GM12878 (cell line): ENCODE data around the gene CCM2. TPM values are rescaled to one million over a fixed set of nuclear protein-coding genes. Genes with fewer than 3 reads are reported as not detected.
A peak's percentile ranks its signal among the peaks of the same experiment; 100 is the strongest.

Experiments
- BACH1 ChIP-seq: fragments of 450-650 bp; IDR thresholded peaks from 2 replicates; pipeline ENCODE4 v1.6.1; 2017; ENCODE audit warnings: mild to moderate bottlenecking, borderline replicate concordance
- BCL11A ChIP-seq: IDR thresholded peaks from 2 replicates; pipeline ENCODE4 v1.6.1; 2011; ENCODE audit warnings: low read depth, low read length
- BRCA1 ChIP-seq: IDR thresholded peaks from 2 replicates; pipeline ENCODE4 v1.6.1; 2011; ENCODE audit warnings: low read depth, low read length, improper control_type of control experiment
- CHD4 ChIP-seq: fragments of 200-600 bp; sonication (generic); IDR thresholded peaks from 2 replicates; pipeline ENCODE4 v1.6.1; 2016; ENCODE audit warnings: mild to moderate bottlenecking
- HCFC1 ChIP-seq: fragments of 150-350 bp; IDR thresholded peaks from 2 replicates; pipeline ENCODE4 v1.6.1; 2014; ENCODE audit warnings: low read length
- IKZF1 ChIP-seq: fragments of 450-650 bp; conservative IDR thresholded peaks from 2 replicates; pipeline ENCODE4 v1.6.1; 2017; ENCODE audit warnings: antibody characterized with exemption, mild to moderate bottlenecking
- JUNB ChIP-seq: IDR thresholded peaks from 2 replicates; pipeline ENCODE4 v1.6.1; 2016; ENCODE audit warnings: antibody characterized with exemption, mild to moderate bottlenecking
- POLR2AphosphoS2 ChIP-seq: IDR thresholded peaks from 2 replicates; pipeline ENCODE4 v1.6.1; 2011; ENCODE audit warnings: low read depth, mild to moderate bottlenecking, low read length, improper control_type of control experiment, moderate library complexity
- POLR2AphosphoS5 ChIP-seq: IDR thresholded peaks from 2 replicates; pipeline ENCODE4 v1.6.1; 2011; ENCODE audit warnings: mild to moderate bottlenecking, low read length, inconsistent platforms
- POU2F2 ChIP-seq: IDR thresholded peaks from 3 replicates; pipeline ENCODE4 v1.6.1; 2011; ENCODE audit warnings: low read depth, mild to moderate bottlenecking, low read length, borderline replicate concordance
- RBBP5 ChIP-seq: fragments of 200-600 bp; sonication (generic); conservative IDR thresholded peaks from 2 replicates; pipeline ENCODE4 v1.6.1; 2016
- SMAD5 ChIP-seq: IDR thresholded peaks from 2 replicates; pipeline ENCODE4 v1.6.1; 2016; ENCODE audit warnings: antibody characterized with exemption, low read depth
- SUPT20H ChIP-seq: IDR thresholded peaks from 2 replicates; pipeline ENCODE4 v1.6.1; 2011; ENCODE audit warnings: low read depth, mild to moderate bottlenecking, low read length, moderate library complexity, borderline replicate concordance; ENCODE audit not compliant: control insufficient read depth
- ZNF217 ChIP-seq: fragments of 450-650 bp; IDR thresholded peaks from 2 replicates; pipeline ENCODE4 v1.6.1; 2017; ENCODE audit warnings: antibody characterized with exemption, mild to moderate bottlenecking
- polyA plus RNA-seq, 11 experiments: library from polyadenylated mRNA; depleted of rRNA in 4 of 11; unstranded in 6 of 11; stranded (reverse) in 5 of 11; fragments of >200 nt; fragmentation: Nextera tagmentation in 4 of 11; fragmentation: Illumina TruSeq in 1 of 11; extraction: Ambion mirVana in 4 of 11; extraction: Trizol in 1 of 11; gene quantifications; 1 replicate in 1 of 11; 2 replicates in 10 of 11; pipeline versions ENCODE4 v1.2.1 to v1.2.3, GENCODE V29; 2011 to 2016; ENCODE audit warnings: inconsistent platforms in 2 of 11, missing spikeins in 2 of 11, low read depth in 1 of 11
- total RNA-seq, 4 experiments: library from RNA; depleted of rRNA in 3 of 4; stranded (reverse); fragments of >200 nt in 3 of 4; fragmentation: Illumina TruSeq in 1 of 4; extraction: Trizol in 1 of 4; gene quantifications; 2 replicates each; pipeline versions ENCODE4 v1.2.1 to v1.2.3, GENCODE V29; 2013 to 2021
- TF ChIP-seq, protein P1 (sequence below): IDR thresholded peaks from 2 replicates; pipeline ENCODE4 v1.6.1; 2012; ENCODE audit warnings: improper control_type of control experiment, low read depth, low read length; ENCODE audit not compliant: insufficient replicate concordance
- TF ChIP-seq, protein P2 (sequence below): fragments of 450-650 bp; IDR thresholded peaks from 2 replicates; pipeline ENCODE4 v1.6.1; 2017; ENCODE audit warnings: mild to moderate bottlenecking
- TF ChIP-seq, protein P3 (sequence below): fragments of 450-650 bp; IDR thresholded peaks from 2 replicates; pipeline ENCODE4 v1.6.1; 2017; ENCODE audit warnings: low read depth, mild to moderate bottlenecking, moderate library complexity

CCM2 gene
- total and polyA plus RNA-seq, 10 of the 15 experiments (the other 5 are each of a cell fraction or from before 2014, with no cell fraction given): 1.00 to 82.3 (median 48.7) TPM

DNA sequence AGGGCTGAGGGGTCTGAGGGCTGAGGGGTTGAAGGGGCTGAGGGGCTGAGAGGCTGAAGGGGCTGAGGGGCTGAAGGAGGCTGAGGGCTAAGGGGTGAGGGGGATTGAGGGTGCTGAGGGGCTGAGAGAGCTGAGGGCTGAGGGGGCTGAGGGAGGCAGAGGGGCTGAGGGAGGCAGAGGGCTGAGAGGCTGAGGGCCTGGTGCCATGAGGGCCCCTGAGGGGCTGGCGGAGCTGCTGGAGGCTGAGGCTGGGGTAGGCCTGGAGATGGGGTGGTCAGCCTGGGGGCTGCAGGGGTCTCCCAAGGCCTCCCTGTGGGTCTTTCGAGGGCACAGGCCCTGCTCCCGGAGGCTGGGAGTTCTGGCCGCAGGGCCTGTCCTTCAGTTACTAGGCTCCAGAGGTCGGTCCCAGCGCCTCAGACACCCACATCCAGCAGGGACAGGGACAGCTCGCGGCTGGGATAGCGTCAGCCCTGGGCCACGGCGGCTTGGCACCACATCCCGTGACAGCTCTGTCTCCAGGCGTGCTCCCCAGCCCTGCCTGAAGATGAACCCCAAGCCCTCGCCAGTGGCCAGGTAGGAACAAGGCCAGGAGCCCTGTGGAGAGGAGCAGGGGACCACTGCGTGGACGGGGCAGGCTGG lies 38.0 kb upstream of the CCM2 start (continued):
- TF ChIP-seq, protein P1, sequence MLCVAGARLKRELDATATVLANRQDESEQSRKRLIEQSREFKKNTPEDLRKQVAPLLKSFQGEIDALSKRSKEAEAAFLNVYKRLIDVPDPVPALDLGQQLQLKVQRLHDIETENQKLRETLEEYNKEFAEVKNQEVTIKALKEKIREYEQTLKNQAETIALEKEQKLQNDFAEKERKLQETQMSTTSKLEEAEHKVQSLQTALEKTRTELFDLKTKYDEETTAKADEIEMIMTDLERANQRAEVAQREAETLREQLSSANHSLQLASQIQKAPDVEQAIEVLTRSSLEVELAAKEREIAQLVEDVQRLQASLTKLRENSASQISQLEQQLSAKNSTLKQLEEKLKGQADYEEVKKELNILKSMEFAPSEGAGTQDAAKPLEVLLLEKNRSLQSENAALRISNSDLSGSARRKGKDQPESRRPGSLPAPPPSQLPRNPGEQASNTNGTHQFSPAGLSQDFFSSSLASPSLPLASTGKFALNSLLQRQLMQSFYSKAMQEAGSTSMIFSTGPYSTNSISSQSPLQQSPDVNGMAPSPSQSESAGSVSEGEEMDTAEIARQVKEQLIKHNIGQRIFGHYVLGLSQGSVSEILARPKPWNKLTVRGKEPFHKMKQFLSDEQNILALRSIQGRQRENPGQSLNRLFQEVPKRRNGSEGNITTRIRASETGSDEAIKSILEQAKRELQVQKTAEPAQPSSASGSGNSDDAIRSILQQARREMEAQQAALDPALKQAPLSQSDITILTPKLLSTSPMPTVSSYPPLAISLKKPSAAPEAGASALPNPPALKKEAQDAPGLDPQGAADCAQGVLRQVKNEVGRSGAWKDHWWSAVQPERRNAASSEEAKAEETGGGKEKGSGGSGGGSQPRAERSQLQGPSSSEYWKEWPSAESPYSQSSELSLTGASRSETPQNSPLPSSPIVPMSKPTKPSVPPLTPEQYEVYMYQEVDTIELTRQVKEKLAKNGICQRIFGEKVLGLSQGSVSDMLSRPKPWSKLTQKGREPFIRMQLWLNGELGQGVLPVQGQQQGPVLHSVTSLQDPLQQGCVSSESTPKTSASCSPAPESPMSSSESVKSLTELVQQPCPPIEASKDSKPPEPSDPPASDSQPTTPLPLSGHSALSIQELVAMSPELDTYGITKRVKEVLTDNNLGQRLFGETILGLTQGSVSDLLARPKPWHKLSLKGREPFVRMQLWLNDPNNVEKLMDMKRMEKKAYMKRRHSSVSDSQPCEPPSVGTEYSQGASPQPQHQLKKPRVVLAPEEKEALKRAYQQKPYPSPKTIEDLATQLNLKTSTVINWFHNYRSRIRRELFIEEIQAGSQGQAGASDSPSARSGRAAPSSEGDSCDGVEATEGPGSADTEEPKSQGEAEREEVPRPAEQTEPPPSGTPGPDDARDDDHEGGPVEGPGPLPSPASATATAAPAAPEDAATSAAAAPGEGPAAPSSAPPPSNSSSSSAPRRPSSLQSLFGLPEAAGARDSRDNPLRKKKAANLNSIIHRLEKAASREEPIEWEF: no peak
- peak; percentile 29; the same call in 1 of the 2 replicates for TF ChIP-seq POLR2AphosphoS2
- no peak for TF ChIP-seq BCL11A
- TF ChIP-seq JUNB: no peak
- TF ChIP-seq BACH1: no peak
- TF ChIP-seq SUPT20H: no peak
- no peak for TF ChIP-seq SMAD5
- TF ChIP-seq, protein P2, sequence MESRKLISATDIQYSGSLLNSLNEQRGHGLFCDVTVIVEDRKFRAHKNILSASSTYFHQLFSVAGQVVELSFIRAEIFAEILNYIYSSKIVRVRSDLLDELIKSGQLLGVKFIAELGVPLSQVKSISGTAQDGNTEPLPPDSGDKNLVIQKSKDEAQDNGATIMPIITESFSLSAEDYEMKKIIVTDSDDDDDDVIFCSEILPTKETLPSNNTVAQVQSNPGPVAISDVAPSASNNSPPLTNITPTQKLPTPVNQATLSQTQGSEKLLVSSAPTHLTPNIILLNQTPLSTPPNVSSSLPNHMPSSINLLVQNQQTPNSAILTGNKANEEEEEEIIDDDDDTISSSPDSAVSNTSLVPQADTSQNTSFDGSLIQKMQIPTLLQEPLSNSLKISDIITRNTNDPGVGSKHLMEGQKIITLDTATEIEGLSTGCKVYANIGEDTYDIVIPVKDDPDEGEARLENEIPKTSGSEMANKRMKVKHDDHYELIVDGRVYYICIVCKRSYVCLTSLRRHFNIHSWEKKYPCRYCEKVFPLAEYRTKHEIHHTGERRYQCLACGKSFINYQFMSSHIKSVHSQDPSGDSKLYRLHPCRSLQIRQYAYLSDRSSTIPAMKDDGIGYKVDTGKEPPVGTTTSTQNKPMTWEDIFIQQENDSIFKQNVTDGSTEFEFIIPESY: peak; percentile 77; the same call in 1 of the 2 replicates
- TF ChIP-seq ZNF217: no peak
- no peak for TF ChIP-seq CHD4
- no peak for TF ChIP-seq POU2F2
- TF ChIP-seq HCFC1: no peak
- peak; percentile 61; the same call in 1 of the 2 replicates for TF ChIP-seq POLR2AphosphoS5
- no peak for TF ChIP-seq IKZF1
- TF ChIP-seq, protein P3, sequence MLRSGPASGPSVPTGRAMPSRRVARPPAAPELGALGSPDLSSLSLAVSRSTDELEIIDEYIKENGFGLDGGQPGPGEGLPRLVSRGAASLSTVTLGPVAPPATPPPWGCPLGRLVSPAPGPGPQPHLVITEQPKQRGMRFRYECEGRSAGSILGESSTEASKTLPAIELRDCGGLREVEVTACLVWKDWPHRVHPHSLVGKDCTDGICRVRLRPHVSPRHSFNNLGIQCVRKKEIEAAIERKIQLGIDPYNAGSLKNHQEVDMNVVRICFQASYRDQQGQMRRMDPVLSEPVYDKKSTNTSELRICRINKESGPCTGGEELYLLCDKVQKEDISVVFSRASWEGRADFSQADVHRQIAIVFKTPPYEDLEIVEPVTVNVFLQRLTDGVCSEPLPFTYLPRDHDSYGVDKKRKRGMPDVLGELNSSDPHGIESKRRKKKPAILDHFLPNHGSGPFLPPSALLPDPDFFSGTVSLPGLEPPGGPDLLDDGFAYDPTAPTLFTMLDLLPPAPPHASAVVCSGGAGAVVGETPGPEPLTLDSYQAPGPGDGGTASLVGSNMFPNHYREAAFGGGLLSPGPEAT: no peak
- no peak for TF ChIP-seq RBBP5
- no peak for TF ChIP-seq BRCA1
